Nephron (organoid): ENCODE measurements around the gene SYCN.

ENCODE experiments used
- H3K27ac Mint-ChIP-seq, 3 experiments: 2 replicates each; pipeline ENCODE4 v1.8.0; 2020; ENCODE audit warnings: mixed read lengths in 3 of 3, mild to moderate bottlenecking in 2 of 3, moderate library complexity in 1 of 3
- H3K27me3 Mint-ChIP-seq: 2 replicates; pipeline ENCODE4 v1.8.0; 2021; ENCODE audit warnings: low read depth, mild to moderate bottlenecking, moderate library complexity, mixed read lengths
- H3K36me3 Mint-ChIP-seq: 2 replicates; pipeline ENCODE4 v1.8.0; 2020; ENCODE audit warnings: low read depth, mixed read lengths
- H3K4me1 Mint-ChIP-seq: 2 replicates; pipeline ENCODE4 v1.8.0; 2020; ENCODE audit warnings: mixed read lengths
- H3K4me3 Mint-ChIP-seq, 3 experiments: 2 replicates each; pipeline ENCODE4 v1.8.0; 2020; ENCODE audit warnings: mild to moderate bottlenecking in 3 of 3, mixed read lengths in 3 of 3, moderate library complexity in 2 of 3
- H3K9me3 Mint-ChIP-seq: 2 replicates; pipeline ENCODE4 v1.8.0; 2020; ENCODE audit warnings: mixed read lengths
- CTCF ChIP-seq, 3 experiments: fragments of 200-600 bp; sonication (generic); IDR thresholded peaks; one replicate each; pipeline ENCODE4 v1.5.0; 2021; ENCODE audit warnings: antibody characterized with exemption in 3 of 3; ENCODE audit not compliant: unreplicated experiment in 3 of 3

The SYCN gene

GRCh38 chr19:39154629-39155100, 49.4 kb downstream of the SYCN start:
- TF ChIP-seq CTCF (IDR thresholded peaks at IDR 0.05; ENCODE audit: unreplicated experiment in 3 of 3) = no peak
- no peaks in the 10 kb centered on the region for H3K27me3 Mint-ChIP-seq
- peaks cover 31% of the 10 kb centered on the region for H3K4me1 Mint-ChIP-seq
- H3K4me3 Mint-ChIP-seq = no peak overlapping the region
- H3K9me3 Mint-ChIP-seq = no peaks in the 10 kb centered on the region
- peaks cover 8% of the 10 kb centered on the region for H3K36me3 Mint-ChIP-seq
- peak overlapping the region; percentile 66 to 89 (median 72) for H3K27ac Mint-ChIP-seq

GRCh38 chr19:39154100-39154628, 49.9 kb downstream of the SYCN start:
- H3K9me3 Mint-ChIP-seq = no peaks in the 10 kb centered on the region
- H3K4me1 Mint-ChIP-seq = peaks cover 31% of the 10 kb centered on the region
- peak overlapping the region in 1 of 3 experiments; percentile 21 for H3K4me3 Mint-ChIP-seq
- peak overlapping the region; percentile 66 to 89 (median 72) for H3K27ac Mint-ChIP-seq
- TF ChIP-seq CTCF (IDR thresholded peaks at IDR 0.05; ENCODE audit: unreplicated experiment in 3 of 3) = no peak
- peaks cover 10% of the 10 kb centered on the region for H3K36me3 Mint-ChIP-seq
- H3K27me3 Mint-ChIP-seq = no peaks in the 10 kb centered on the region
